GM19035 (cell line): ENCODE measurements around the gene LRRC53.

ENCODE experiments used
- ATAC-seq: cut with Tn5 transposase; IDR thresholded peaks from one replicate; pipeline ENCODE4 v1.9.1; 2021; ENCODE audit not compliant: unreplicated experiment

Gene LRRC53

DNA sequence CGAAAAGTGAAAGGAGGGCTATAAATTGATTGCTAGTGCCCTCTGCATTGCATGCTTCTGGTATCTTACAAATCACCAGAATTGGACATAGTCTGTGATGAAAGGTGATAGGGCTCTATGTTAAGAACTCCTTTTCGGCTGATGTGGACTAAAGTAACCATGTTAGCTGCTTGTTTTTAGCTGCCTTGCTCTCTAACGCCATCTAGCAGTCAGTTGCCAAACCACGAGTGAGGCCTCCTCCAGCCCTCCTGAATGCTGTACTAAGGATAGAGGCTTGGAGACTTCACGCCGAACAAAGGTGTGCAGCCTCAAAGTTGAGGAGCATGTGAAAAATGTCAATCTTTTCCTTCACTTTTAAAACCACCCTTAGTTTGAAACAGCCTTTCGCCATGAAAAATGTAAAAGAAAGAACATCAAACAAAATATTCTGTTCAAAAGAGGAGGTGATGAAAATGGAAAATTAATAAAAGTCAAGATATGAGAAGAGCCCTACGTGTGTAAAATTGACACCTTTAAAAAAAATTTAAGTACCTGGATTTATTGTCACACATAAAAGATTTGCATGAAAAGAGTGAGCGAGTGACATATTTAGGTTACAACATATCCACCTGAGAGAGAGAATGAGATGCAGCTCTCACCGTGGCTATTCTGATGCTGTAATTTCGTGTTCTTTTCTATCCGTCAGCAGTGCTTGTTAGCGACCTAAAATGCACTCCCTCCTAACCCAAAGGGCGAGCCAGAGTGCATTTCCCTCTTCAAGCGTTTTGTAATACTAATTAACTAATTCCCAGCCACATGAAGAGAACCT lies 8.1 kb downstream of the LRRC53 start:
- peak; percentile 95 for ATAC-seq

DNA sequence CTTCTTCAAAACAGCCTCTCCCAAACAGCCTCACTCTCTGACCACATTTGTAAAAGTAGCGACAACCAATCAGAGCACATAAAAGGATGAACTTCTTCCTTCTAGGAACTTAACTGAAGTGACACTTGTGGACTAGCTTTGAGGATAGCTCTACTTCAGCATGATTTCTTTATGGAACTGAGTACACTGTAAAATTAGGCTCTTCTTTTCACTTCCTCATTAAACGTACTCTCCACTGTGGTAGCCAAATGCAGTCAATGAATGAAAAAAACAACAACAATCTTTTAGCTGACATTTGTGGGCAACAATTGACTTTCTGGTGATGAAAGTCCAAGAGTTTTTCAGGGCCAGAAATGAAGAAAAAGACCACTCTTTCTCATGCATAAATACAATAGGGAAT lies 9.6 kb downstream of the LRRC53 start:
- no peak for ATAC-seq

DNA sequence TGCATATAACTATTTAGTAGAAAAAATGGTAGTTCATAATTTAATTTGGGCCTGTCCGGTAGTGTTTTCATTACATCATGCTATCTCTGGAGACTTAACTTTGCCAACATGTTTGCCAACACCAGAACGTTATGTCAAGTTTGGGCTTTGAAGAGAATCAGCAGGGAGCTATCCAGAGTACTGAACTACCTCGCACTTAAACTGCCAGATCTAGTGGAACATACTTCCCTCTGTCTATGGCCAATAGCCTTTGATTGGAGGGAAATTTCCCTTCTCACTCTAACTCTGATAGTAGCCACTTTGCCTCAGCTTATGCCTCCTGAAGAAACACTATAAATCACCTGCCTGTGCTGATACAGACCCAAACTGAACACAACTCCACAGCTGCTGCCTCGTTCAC lies 10.0 kb downstream of the LRRC53 start:
- no peak for ATAC-seq

DNA sequence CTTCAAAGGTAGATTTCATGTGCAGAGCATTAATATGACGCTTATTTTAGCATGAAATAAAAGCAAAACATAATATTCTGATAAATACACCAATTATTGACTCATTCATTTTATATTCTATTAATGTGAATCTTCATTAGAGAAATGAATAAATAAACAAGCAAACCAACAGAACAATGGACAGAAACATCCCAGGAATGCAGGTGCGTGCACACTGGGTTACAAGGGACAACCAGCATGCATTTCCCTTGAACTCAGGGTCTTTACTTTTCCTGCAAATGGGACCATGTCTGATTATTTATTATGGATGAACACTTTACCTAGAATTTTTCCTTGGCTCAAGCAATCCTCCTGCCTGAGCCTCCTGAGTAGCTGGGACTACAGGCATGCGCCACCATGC lies 13.5 kb downstream of the LRRC53 start:
- no peak for ATAC-seq

DNA sequence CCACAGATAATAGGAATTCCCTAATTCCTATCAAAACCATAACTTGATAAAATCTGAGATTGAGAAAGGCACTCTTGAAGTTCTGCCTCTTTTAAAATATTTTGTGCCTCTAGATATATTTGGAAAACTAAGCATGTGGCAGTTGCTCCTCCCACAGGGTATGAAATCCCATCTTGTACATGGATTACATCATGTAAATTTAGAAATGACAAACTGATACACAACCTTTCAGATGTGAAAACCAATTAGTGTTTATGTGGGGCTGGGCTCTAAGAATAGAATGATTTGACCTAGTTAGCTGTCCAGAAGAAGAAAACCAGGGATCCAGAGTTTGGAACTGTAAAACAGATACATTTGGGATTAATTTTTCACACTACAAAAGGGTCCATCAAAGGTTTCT lies 15.7 kb downstream of the LRRC53 start:
- no peak for ATAC-seq

DNA sequence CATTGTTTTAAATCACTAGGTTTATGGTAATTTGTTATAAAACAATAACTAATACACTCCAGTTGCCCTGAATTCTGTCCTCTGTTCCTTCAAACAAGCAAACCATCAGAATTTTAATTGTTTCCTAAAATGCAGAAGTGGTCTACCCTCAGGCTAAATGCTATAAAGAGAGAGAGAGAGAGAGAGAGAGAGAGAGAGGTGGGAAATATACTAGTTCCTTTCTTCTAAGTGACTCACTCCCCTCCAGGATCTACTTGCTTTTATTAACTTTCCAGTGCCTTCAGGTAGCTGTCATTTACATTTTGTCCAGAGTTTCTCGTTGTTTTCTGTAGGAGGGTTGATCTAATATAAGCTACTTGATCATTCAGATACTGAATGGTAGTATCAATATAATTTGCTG lies 26.4 kb downstream of the LRRC53 start:
- ATAC-seq, result no peak

DNA sequence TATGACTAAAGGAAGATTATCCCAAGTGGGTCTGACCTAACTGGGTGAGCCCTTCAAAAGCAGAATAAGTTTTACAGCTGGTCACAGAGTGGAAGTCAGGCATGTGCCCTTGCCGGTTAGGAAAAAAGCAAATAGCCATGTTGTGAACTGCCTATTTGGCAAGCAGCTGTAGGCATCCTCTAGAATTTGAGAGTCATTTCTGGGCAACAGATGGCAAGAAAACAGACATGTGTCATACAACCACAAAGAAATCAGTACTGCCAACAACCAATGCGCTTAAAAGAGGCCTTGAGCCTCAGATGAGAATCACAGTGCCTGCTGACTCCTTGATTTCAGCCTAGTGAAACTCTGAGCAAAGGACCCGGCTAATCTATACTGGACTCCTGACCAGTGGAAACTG lies 26.8 kb downstream of the LRRC53 start:
- no peak for ATAC-seq

DNA sequence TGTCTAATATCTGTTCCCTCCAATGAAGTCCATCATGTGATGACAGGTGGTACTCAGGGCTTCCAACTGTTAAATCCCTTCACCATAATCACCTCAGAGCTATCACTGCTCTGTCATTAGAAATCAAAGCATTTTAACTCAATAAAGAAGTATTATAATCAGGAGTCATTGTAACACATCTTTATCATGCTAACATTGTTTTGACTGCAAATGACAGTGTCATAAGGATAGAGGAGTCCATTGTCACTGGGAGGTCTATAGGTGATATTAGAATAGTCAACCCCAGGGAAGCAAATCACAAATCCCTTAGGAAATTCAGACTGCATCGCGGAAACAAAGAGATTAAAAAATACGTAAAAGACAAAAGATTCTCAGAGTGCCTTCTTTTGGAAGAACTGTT lies 30.8 kb downstream of the LRRC53 start:
- ATAC-seq, result no peak

DNA sequence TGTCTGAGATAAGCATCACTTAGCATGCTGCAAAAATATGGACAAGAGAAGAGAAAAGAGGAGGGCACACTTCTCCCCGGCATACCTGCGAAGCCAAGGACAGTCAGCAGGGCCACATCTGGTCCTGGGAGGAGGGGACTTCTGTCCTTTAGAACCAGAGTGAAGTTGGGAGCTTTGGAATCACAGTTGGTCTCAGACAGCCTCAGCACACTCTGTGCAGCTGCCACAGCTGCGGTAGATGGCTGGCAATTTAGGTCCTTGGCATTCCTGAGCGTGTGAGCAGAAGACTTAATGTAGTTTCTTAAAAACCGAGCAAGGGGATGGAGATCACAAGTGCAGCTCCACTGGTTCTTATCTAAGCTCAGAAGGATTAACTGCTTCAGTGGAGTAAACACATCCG lies 32.3 kb downstream of the LRRC53 start:
- ATAC-seq, result no peak

DNA sequence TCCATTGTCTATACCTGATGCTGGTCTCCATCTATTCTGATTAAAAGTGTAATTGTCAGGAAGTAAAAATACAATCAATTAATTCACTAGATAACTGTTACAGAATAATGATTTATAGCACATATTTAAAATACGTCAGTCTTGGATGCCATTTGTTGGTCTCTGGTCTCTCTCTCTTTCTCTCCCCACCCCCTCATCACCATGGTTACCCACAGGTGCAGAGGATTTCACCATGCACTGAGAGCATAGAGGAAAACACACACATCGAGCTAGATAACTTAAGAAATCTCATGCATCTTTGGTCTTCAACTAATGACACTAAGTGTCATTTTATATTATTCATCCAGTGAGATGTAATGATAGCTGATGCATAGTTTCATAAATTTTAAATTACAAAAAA lies 33.4 kb downstream of the LRRC53 start:
- no peak for ATAC-seq

DNA sequence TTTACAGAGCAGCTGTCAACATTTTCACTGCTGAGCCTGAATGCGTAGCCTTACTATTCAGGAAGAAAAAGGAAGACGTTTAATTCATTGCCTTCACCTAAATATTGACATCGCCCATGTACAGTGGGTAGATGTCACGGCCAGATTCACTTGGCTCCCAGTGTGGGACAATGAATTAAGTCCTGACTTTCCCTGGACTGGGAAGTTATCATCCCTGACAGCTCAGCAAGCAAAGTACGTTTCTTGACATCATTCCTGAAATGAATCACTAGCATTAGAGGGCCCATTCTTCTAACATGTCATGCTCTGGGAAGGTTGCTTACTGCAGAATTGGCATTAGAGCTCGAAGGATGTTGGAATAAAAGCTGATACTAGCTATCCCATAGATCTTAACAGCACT lies 37.8 kb downstream of the LRRC53 start:
- no peak for ATAC-seq

DNA sequence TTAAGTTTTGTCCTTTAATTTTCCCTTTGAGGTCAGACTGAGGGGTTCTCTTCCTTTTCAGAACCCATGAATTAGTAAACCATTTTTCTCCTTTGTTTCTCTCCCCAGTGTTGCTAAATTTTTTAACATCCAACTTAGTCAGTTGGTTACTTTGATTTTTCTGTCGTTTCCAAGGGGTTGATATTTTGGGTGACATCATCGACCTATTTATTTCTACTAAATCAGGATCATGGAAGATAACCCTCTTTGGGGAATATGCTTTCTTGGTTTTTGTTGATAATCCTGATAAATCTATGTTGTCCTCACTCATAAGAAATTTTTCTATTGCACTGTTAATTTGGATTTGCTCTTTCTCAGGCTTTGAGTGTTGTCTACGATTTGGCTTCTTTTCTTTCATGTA lies 40.9 kb downstream of the LRRC53 start:
- ATAC-seq, result no peak

DNA sequence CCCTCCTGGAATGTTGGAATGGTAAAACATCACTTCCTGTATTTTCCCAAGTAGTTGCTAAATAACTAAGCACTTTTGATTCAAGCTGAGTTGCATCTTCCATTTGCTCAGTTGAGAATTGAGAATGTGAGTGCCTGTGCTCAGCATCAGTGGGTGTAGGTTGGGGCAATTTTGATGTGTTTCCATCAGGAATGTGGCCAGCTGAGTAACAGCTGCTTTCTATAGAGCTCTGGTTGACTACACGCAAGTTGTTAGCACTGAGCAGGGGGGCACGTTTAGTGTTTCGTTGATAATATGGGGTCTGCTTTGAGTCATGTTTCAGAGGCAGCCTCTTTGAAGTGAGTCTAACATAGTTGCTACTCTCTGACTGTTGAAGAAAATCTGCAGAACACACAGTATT lies 41.5 kb downstream of the LRRC53 start:
- no peak for ATAC-seq

DNA sequence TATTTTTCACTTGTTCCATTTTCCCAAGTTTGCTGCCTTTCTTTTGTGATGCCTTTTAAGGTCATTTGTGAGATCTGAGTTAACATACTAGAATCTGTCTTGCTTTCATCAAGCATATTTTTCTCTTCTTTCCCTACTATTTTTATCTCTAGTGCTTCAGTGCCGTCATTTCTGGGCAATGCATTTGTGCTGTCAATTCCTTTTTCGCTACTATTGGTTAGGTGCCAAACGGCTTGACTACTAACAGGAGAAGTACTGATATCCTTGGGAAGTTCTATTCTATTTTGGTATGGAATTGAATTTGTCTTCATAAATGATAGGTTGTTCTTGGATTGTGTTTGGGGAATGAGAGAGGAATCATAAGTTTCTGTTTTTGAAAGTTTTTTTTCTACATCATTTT lies 42.2 kb downstream of the LRRC53 start:
- ATAC-seq, result no peak

DNA sequence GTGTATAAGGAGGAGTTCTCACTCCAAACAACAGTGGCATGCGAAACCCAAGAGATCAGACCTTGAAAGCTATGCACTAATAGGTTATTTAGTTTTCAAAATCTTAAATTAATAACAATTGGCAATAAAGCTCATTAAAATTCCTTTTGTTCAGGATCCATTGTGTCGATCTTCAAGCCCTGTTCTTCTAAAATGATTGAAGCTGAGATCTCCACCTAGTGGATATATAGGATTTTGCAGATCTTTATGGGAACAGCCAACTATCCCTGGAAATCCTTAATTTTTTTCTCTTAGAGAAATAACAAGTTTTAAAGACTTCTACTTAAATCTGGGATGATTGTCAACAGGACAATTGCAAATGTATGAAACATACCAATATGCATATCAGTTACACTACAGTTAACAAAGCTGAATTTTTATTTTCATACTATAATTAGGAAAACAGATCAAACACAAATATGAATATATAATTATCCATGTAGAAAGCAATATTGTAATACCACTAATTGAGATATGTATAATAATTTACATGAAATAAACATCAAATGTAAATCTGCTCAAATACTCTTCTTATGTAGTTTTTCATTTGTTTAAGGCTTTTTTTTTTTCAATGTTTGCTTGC lies 43.3 kb downstream of the LRRC53 start:
- no peak for ATAC-seq

DNA sequence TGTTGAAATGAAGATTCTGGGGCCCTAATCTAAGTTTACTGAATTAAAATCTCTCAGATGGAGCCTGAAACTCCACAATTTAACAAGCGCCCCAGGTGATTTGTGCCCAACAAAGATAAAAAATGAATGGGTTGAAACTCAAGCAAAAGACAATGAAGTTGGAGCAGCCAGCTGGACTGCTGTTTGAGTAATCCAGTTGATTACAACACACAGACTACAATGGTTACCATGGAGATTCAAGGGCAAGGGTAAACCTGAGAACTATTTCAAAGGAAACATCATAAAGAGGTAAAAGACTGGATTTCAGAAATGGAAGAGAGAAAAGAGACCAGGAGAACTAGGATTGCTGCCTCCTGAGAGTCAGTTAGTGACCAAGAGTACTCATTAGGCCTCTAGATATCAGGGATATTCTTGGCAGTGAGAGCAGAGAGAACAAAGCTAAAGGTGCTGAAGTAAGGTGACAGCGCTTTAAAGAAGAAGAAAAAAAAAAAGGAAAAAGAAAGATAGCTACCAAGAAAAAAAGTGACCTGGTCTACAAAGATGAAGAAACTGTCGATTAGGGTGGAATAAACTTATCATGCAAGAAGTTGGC lies 44.5 kb downstream of the LRRC53 start:
- ATAC-seq, result no peak

DNA sequence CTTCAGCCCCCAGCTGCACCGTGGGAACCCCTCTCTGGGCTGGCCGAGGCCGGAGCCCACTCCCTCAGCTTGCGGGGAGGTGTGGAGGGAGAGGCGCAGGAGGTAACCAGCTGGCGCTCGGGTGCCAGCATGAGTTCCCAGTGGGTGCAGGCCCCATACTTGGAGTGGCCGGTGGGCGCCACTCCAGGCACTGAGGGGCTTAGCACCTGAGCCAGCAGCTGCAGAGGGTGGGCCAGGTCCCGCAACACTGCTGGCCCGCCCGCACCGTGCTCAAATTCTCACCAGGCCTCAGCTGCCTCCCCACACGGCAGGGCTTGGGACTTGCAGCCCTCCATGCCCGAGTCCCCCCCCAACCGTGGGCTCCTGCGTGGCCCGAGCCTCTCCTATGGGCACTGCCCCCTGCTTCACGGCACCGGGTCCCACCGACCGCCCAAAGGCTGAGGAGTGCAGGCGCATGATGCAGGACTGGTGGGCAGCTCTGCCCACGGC lies 47.2 kb downstream of the LRRC53 start:
- ATAC-seq, result no peak

DNA sequence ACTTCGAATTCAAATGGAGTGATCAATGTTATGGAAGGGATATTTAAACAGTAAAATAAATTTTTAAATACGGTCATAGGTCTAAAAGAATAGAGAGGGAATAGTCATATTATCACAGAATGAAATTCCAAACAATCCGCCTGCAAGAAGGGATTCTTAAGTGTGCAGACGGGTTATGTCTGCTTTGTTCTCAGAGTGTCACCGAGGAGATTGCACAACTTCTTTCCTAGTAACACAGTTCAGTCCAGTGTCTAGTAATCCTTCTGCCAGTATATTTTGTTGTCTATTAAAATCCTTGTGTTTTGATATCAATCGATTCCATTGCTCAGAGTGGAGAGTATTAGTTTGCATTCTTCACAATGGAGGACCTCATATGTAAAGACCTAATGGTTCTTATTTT lies 48.4 kb downstream of the LRRC53 start:
- no peak for ATAC-seq

DNA sequence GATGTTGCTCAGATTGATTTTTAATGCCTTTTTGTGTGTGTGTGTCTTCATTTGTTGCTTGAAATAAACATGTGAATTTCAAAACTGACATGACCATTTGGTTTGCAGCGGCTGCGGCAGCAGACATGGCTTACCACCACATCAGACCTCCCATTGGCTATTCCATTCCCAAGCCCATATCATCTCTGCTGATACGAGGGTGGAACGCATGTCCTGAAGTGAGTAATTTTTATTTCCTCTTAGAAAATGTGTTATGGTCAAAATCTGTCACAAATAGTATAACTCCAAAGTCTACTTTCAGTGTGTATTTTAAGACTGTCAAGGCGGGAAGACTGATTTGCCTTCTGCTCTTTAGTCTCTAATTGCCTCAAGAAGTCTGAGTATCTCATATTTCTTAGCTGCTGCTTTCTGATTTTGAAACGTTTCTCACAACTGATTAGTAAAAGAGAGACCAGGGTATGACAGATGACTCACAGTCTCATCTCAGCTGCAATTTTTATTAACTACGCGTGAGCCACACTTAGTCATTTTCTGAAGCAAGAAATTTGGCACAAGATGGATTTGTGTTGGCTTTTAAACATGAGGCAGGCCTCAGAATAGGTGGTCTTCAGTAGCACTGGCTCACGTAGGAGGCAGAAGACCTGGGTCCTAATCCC lies 49.0 kb downstream of the LRRC53 start:
- ATAC-seq, result peak; percentile 90

DNA sequence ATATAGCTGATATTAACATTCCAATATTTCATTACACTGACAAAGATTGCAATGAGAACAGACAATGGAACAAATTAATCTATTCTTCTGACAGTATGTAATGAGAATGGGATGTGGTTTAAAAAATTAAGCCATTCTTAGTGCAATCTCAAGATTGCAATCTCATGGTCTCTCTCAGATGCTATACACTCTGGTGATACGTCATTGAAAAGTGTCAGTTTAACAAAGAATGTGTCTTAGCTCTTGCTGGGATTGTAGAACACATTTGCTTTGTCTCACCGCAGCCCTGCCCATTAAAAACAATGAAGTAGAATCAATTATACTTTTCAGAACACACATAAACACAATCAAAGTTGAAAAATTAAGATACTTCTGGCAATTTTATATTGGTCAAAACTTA lies 55.2 kb downstream of the LRRC53 start:
- ATAC-seq, result no peak

DNA sequence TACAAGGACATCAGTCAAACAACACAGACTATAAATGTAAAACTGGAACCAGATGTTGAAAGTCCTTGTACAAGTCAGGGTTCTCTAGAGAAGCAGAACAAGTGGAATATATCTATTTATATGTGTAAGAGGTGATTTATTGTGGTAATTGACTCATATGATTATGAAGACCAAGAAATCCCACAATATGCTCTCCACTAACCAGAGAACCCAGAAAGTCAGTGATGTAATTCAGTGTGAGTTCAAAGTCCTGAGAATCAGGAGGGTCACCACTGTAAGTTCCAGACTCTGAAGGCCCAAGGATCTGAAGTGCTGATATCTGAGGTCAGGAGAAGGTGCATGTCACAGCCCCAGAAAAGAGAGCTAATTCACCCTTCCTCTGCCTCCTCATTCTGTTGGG lies 57.0 kb downstream of the LRRC53 start:
- ATAC-seq, result no peak

DNA sequence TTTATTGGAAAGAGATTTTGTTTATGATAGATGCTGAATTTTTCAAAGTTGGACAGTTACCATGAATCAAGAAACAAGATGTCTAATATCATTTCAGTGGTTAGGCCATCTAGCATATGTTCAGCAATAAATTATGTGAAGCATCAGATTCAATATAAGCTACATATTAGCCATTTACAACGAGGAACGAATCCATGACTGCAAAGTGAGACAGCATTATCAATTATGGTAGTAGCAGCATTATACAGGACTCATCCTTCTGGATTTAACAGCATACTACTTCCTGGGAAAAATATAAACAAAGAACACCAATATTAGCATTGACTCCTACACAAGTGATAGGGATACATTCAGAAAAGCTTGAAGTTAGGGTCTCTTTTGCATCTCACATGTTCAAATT lies 59.1 kb downstream of the LRRC53 start:
- ATAC-seq, result no peak
